ENCODE measurements around the gene QPRT.
"Not testable (repeated sequence)": the region's sequence is repeated elsewhere in the genome, so short reads cannot be mapped to it uniquely, and the experiment has no call there.

The QPRT gene

GRCh38 chr16:29744541-29745101 lies 65.6 kb downstream of the QPRT start:
- H3K4me1 Mint-ChIP-seq: no peaks in the 10 kb centered on the region
- H3K36me3 Mint-ChIP-seq (ENCODE audit: low read depth): no peaks in the 10 kb centered on the region
- H3K27me3 Mint-ChIP-seq (ENCODE audit: low read depth): no peaks in the 10 kb centered on the region
- H3K27ac Mint-ChIP-seq: no peak overlapping the region
- no peaks in the 10 kb centered on the region for H3K9me3 Mint-ChIP-seq
- H3K4me3 Mint-ChIP-seq: no peak overlapping the region
- no peak for TF ChIP-seq CTCF (IDR thresholded peaks at IDR 0.05; ENCODE audit: unreplicated experiment in 3 of 3)

DNA sequence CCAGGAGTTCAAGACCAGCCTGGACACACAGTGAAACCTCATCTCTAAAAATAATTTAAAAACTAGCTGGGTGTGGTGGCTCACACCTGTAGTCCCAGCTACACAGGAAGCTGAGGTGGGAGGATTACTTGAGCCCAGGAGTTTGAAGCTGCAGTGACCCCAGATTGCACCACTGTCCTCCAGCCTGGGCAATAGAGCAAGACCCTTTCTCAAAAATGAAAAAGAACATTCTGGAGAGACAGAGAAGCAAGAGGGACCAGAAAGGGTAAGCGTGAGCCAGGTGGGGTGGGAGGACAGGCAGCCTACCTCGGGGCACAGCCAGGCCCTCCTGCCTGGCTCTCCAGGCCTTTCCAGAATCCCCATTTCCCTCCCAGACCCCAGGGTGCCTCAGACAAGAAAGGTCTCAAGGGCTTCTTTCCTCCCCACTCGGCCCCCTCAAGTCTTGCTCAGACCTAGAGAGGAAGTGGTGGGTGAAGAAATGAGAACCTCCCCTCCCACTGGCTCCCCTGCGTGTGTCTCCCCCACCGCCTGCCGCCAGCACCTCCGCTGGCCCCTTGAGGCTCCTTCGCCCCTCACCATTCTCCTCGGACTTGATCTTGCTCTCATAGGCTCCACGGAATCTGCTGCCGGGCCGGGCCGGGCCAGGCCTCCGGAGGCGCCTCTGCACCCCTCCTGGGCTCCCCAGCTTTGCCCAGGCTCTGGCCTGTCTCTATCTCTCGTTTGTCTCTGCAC lies 66.3 kb downstream of the QPRT start:
- Mint-ChIP-seq H3K9me3 (no peaks in the 10 kb centered on the region), H3K4me3 (no peak overlapping the region), H3K4me1 (no peaks in the 10 kb centered on the region), H3K36me3 (ENCODE audit: low read depth) (no peaks in the 10 kb centered on the region), H3K27me3 (ENCODE audit: low read depth) (no peaks in the 10 kb centered on the region), H3K27ac (no peak overlapping the region)
- no peak for TF ChIP-seq CTCF (IDR thresholded peaks at IDR 0.05; ENCODE audit: unreplicated experiment in 3 of 3)

DNA sequence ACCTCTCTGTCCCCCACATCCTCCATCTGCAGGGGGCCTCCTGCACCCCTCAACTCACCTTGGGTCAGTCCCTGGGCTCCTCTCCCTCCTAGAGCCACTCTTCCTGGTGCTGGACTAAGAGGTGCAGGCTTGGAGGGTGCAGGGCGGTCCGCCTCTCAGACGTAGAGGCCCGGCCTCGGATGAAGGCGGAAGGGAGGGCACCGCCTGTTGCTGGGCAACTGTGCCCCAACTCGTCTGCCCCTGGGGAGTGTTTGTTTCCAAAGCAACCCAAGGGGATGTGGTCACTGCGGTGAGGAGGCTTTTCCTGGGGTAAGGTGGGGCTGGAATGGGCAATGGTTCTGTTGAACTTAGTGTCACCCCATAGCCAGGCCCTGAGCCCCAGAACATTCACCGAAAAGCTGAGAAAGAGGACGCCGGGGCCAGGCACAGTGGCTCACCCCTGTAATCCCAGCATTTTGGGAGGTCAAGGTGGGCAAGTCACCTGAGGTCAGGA lies 66.9 kb downstream of the QPRT start, which contains the start of gene C16orf54:
Gene C16orf54, minus strand, starts transcription at position 138 of the 493 bp plus-strand sequence. CDS start 1,039 bp downstream, outside the sequence.
- no peaks in the 10 kb centered on the region for H3K4me1 Mint-ChIP-seq
- H3K9me3 Mint-ChIP-seq: no peaks in the 10 kb centered on the region
- no peaks in the 10 kb centered on the region for H3K36me3 Mint-ChIP-seq (ENCODE audit: low read depth)
- no peaks in the 10 kb centered on the region for H3K27me3 Mint-ChIP-seq (ENCODE audit: low read depth)
- TF ChIP-seq CTCF (IDR thresholded peaks at IDR 0.05; ENCODE audit: unreplicated experiment in 3 of 3): no peak
- H3K4me3 Mint-ChIP-seq: no peak within 1 kb of the TSS
- H3K27ac Mint-ChIP-seq: no peak within 1 kb of the TSS

DNA sequence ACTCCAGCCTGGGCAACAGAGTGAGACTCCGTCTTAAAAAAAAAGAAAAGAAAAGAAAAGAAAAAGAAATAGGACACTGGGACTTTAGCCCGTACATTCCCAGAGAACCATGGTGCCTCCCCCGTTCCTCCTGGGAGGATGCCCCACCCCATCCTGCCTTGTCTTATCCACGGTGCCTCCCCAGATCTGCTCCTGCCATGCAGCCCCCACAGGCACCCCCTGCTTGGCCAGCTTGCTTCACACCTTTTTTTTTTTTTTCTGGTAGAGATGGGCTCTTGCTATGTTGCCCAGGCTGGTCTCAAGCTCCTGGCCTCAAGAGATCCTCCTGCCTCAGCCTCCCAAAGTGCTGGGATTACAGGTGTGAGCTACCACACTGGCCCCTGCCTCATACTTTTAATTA lies 67.5 kb downstream of the QPRT start:
- H3K4me3 Mint-ChIP-seq: not testable (repeated sequence)

More for the DNA sequence above, 67.5 kb downstream of the QPRT start:
- not testable (repeated sequence) for H3K27me3 Mint-ChIP-seq (ENCODE audit: low read depth); H3K9me3 Mint-ChIP-seq; H3K27ac Mint-ChIP-seq; H3K36me3 Mint-ChIP-seq (ENCODE audit: low read depth); H3K4me1 Mint-ChIP-seq

All from nephron (organoid).